MM.1S (cell line): ENCODE measurements around the gene SLC66A3.

Source experiments
- DNase-seq: peaks from one replicate; pipeline ENCODE4 v3.0.0-alpha.2; 2015
- H2AFZ ChIP-seq: fragments of 300-600 bp; sonication (generic); 2 replicates; pipeline ENCODE4 v1.6.0; 2016; ENCODE audit warnings: antibody characterized with exemption, low read length
- H3F3A ChIP-seq: fragments of 300-600 bp; sonication (generic); 2 replicates; pipeline ENCODE4 v1.6.1; 2016; ENCODE audit warnings: mild to moderate bottlenecking, antibody characterized with exemption, low read length, moderate library complexity, mixed read lengths; ENCODE audit not compliant: insufficient read depth
- H3K27ac ChIP-seq: fragments of 300-600 bp; sonication (generic); 2 replicates; pipeline ENCODE4 v1.5.1; 2016; ENCODE audit warnings: mild to moderate bottlenecking, low read length
- H3K27me3 ChIP-seq: fragments of 300-600 bp; sonication (generic); replicated peaks from 2 replicates; pipeline ENCODE4 v1.6.0; 2016; ENCODE audit warnings: low read length; ENCODE audit not compliant: insufficient read depth
- H3K36me3 ChIP-seq: fragments of 300-600 bp; sonication (generic); replicated peaks from 2 replicates; pipeline ENCODE4 v1.6.1; 2016; ENCODE audit warnings: mild to moderate bottlenecking, low read length, mixed read lengths; ENCODE audit not compliant: insufficient read depth
- H3K4me1 ChIP-seq: fragments of 300-600 bp; sonication (generic); 2 replicates; pipeline ENCODE4 v1.6.1; 2016; ENCODE audit warnings: low read length, mixed read lengths
- H3K4me2 ChIP-seq: fragments of 300-600 bp; sonication (generic); 2 replicates; pipeline ENCODE4 v1.6.0; 2016; ENCODE audit warnings: low read depth, low read length
- H3K4me3 ChIP-seq: fragments of 300-600 bp; sonication (generic); 2 replicates; pipeline ENCODE4 v1.5.1; 2016; ENCODE audit warnings: low read length, mixed read lengths
- H3K79me2 ChIP-seq: fragments of 300-600 bp; sonication (generic); 2 replicates; pipeline ENCODE4 v1.6.1; 2016; ENCODE audit warnings: mixed run types, low read length, mixed read lengths
- H3K9ac ChIP-seq: fragments of 300-600 bp; sonication (generic); 2 replicates; pipeline ENCODE4 v1.6.1; 2016; ENCODE audit warnings: low read length, mixed read lengths
- H3K9me2 ChIP-seq: fragments of 300-600 bp; sonication (generic); replicated peaks from 2 replicates; pipeline ENCODE4 v1.6.1; 2016; ENCODE audit warnings: mild to moderate bottlenecking, low read length, mixed read lengths; ENCODE audit not compliant: insufficient read depth
- H3K9me3 ChIP-seq: fragments of 300-600 bp; sonication (generic); replicated peaks from 2 replicates; pipeline ENCODE4 v1.6.1; 2016; ENCODE audit warnings: mild to moderate bottlenecking, low read length, mixed read lengths; ENCODE audit not compliant: insufficient read depth
- H4K20me1 ChIP-seq: fragments of 300-600 bp; sonication (generic); 2 replicates; pipeline ENCODE4 v1.6.1; 2016; ENCODE audit warnings: mild to moderate bottlenecking, low read length, moderate library complexity, mixed read lengths; ENCODE audit not compliant: insufficient read depth
- CTCF ChIP-seq: fragments of 300-600 bp; sonication (generic); IDR thresholded peaks from 2 replicates; pipeline ENCODE4 v1.5.1; 2016; ENCODE audit warnings: antibody characterized with exemption, low read length, mixed read lengths
- EZH2 ChIP-seq: fragments of 300-600 bp; sonication (generic); optimal IDR thresholded peaks from 2 replicates; pipeline ENCODE3; 2017; ENCODE audit warnings: low read depth, mild to moderate bottlenecking, antibody characterized with exemption, low read length, mixed read lengths
- EZH2phosphoT487 ChIP-seq: fragments of 300-600 bp; sonication (generic); IDR thresholded peaks from 2 replicates; pipeline ENCODE4 v1.6.1; 2018; ENCODE audit warnings: antibody characterized with exemption, low read length

Gene SLC66A3

GRCh38 chr2:11145350-11145749 lies 9.9 kb upstream of the SLC66A3 start:
- Histone ChIP-seq H3F3A (no peaks in the 10 kb centered on the region), H3K4me1 (no peaks in the 10 kb centered on the region), H3K4me2 (no peak overlapping the region), H3K27ac (no peak overlapping the region), H3K9me2 (no peaks in the 10 kb centered on the region), H3K36me3 (no peaks in the 10 kb centered on the region), H3K9ac (no peak overlapping the region), H3K4me3 (no peak overlapping the region), H4K20me1 (no peaks in the 10 kb centered on the region), H2AFZ (no peak overlapping the region), H3K9me3 (no peaks in the 10 kb centered on the region), H3K27me3 (no peaks in the 10 kb centered on the region), H3K79me2 (no peaks in the 10 kb centered on the region)
- DNase-seq: no peak
- TF ChIP-seq EZH2phosphoT487 (no peak), EZH2 (no peak), CTCF (no peak)

- Histone ChIP-seq H3K9me3 (no peaks in the 10 kb centered on the region), H3K9ac (no peak overlapping the region), H3F3A (no peaks in the 10 kb centered on the region), H3K9me2 (no peaks in the 10 kb centered on the region), H3K27ac (no peak overlapping the region), H2AFZ (no peak overlapping the region), H3K79me2 (no peaks in the 10 kb centered on the region), H3K27me3 (no peaks in the 10 kb centered on the region), H3K36me3 (no peaks in the 10 kb centered on the region), H3K4me3 (no peak overlapping the region), H3K4me1 (no peaks in the 10 kb centered on the region), H3K4me2 (no peak overlapping the region), H4K20me1 (no peaks in the 10 kb centered on the region)
- no peak for DNase-seq
- no peak for TF ChIP-seq EZH2phosphoT487
- TF ChIP-seq CTCF: no peak
- TF ChIP-seq EZH2: no peak
Observed at GRCh38 chr2:11146076-11146475, 9.2 kb upstream of the SLC66A3 start.

- H3K9me2 ChIP-seq: no peaks in the 10 kb centered on the region
- no peaks in the 10 kb centered on the region for H3K9me3 ChIP-seq
- H3K36me3 ChIP-seq: no peaks in the 10 kb centered on the region
- TF ChIP-seq EZH2phosphoT487 (no peak), EZH2 (no peak), CTCF (no peak)
- H3K79me2 ChIP-seq: no peaks in the 10 kb centered on the region
- no peaks in the 10 kb centered on the region for H3K4me1 ChIP-seq
- H3K27ac ChIP-seq: no peak overlapping the region
- no peak overlapping the region for H3K9ac ChIP-seq
- H4K20me1 ChIP-seq: no peaks in the 10 kb centered on the region
- H3K27me3 ChIP-seq: no peaks in the 10 kb centered on the region
- H3K4me3 ChIP-seq: no peak overlapping the region
- no peaks in the 10 kb centered on the region for H3F3A ChIP-seq
- no peak overlapping the region for H3K4me2 ChIP-seq
- no peak for DNase-seq
- no peak overlapping the region for H2AFZ ChIP-seq
Observed at GRCh38 chr2:11147263-11147662, 8.0 kb upstream of the SLC66A3 start.
